Lower leg skin (tissue), 3 donors: ENCODE results near the gene FTCDNL1.

Experiments used
- POLR2A ChIP-seq, 2 donors: fragments of 450-650 bp; IDR thresholded peaks; one replicate each; pipeline ENCODE4 v1.6.1; 2016 to 2017; ENCODE audit warnings: antibody characterized with exemption in 2 of 2, mild to moderate bottlenecking in 1 of 2, moderate library complexity in 1 of 2
- TF ChIP-seq, protein P1 (sequence below), 3 donors: fragments of 450-650 bp; IDR thresholded peaks; one replicate each; pipeline ENCODE4 v1.5.1; 2016; ENCODE audit warnings: antibody characterized with exemption in 3 of 3, mild to moderate bottlenecking in 3 of 3, moderate library complexity in 2 of 3

DNA sequence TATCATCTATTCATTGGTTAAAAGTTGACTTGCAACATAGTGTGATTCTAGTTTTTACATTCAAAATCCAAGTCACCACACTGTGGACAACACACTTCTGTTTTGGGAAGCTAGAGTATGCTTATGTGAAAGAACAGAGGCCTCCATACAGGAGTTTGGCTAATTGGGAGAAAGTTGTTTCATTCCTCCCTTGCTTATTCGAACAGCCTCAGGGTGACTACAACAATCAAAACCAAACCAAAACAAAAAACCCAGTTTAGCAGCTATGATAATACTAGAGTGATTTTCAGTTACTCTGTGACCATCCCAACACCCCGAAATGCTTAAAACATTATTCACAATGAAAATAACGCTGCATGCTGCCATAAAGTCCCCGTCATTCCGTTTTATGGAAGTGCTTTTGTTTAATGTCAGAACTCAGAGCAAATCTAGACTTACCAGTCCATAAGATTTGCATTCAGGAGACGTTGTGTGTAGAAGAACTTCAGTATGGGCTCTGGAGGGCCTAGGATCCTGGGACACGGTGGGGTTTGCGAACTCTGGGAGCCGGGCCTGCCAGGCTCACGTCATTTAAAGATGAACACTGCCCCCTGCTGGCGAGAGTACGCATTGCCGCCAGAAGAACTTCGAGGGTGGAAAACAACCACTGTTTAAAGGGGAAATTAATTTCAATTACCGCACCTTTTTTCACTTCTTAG, 111.4 kb downstream of the FTCDNL1 start:
- TF ChIP-seq, protein P1, sequence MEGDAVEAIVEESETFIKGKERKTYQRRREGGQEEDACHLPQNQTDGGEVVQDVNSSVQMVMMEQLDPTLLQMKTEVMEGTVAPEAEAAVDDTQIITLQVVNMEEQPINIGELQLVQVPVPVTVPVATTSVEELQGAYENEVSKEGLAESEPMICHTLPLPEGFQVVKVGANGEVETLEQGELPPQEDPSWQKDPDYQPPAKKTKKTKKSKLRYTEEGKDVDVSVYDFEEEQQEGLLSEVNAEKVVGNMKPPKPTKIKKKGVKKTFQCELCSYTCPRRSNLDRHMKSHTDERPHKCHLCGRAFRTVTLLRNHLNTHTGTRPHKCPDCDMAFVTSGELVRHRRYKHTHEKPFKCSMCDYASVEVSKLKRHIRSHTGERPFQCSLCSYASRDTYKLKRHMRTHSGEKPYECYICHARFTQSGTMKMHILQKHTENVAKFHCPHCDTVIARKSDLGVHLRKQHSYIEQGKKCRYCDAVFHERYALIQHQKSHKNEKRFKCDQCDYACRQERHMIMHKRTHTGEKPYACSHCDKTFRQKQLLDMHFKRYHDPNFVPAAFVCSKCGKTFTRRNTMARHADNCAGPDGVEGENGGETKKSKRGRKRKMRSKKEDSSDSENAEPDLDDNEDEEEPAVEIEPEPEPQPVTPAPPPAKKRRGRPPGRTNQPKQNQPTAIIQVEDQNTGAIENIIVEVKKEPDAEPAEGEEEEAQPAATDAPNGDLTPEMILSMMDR (IDR thresholded peaks at IDR 0.05), result peak in 1 of 3 donors; percentile 71
- no peak for TF ChIP-seq POLR2A (IDR thresholded peaks at IDR 0.05)
